Activated CD4-positive, alpha-beta T cell treated with anti-CD3 and anti-CD28 coated beads for 1 hour (primary cell): Measurements from ENCODE around the gene CDH13.

Experiments
- DNase-seq: peaks from one replicate; pipeline ENCODE4 v3.0.0-alpha.2; 2020

The CDH13 gene

GRCh38 chr16:83833921-83834320, 1207.2 kb downstream of the CDH13 start:
- DNase-seq: no peak

DNA sequence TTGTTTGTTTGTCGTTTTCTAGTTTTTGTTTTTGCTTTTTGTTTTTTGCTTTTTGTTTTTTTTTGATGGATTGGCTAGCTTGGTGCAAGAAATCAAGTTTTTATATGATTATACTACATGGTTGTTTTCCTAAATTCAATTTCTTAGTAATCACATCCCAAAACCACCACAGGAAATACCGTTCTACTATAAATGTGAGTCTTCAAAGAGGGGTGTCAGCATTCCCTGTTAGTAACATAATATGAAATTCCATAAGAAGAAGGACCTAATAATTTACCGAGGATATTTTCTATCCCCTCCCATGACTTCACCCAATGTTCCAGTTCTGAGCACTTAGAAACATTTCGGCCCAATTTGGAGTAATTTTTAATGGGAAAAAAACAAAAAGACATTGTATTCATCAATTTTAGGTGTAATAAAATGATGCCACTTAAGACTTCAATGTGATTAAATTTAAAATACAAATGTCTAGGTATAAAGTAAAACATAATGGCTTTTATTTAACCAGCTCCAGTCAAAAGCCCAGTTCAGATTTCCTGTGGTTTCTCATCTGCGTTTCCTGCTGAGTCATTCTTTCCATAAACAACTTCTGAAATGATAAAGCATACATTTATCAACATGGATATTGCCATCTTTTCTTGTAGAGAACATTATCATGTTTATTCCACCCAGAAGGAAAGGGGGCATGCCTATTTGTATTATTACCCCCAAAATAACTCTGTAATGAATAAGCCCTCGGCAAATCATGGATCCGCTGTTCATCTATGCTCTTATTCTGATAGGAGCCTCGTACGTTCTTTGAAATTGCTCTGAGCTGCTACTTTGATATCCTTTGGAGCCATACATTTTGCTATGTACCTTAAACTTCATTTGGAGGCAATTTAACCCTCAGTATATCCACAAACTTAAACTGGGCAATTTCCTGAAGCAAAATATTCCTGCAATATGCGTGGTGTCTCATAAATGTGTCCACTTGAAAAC, 1209.1 kb downstream of the CDH13 start:
- no peak for DNase-seq

DNA sequence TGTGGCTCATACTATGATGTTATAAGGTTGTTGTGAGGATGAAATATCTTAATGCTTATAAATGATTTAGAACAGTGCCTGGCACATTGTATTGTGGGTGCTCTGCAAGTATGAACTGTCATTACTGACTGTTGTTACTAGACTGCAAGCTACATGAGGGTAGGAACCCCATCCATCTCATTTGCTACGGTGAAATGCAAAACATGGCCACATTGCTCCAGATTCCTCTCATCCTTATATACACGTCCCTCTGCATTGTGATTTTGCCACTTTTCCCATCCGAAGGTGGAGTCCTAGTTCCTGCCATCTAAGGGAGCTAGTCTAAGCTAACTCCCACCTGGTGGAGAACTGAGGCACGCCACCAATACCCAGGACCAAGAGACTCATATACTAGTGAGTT, 1210.8 kb downstream of the CDH13 start:
- no peak for DNase-seq

- DNase-seq: no peak
These were observed 1211.4 kb downstream of the CDH13 start for GRCh38 chr16:83838151-83838550.

DNA sequence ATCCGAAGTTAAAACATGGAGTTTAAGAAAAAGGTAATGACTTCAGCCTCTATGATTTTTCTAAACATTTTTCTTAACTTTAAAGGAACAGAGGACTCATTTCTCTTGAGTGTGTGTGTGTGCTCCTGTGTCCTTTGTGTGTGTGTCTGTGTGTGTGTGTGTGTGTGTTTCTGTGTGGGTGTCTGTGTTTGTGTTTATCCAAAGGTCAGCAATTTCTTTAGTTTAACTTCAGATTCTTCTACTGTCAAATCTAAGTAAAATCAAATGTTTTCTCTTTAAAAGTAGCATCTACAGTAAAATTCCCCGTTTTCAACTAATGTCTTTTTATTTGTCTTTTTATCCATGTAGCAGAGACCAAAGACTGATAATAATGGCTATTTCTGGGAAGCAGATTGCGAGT, 1212.8 kb downstream of the CDH13 start:
- DNase-seq: no peak

DNA sequence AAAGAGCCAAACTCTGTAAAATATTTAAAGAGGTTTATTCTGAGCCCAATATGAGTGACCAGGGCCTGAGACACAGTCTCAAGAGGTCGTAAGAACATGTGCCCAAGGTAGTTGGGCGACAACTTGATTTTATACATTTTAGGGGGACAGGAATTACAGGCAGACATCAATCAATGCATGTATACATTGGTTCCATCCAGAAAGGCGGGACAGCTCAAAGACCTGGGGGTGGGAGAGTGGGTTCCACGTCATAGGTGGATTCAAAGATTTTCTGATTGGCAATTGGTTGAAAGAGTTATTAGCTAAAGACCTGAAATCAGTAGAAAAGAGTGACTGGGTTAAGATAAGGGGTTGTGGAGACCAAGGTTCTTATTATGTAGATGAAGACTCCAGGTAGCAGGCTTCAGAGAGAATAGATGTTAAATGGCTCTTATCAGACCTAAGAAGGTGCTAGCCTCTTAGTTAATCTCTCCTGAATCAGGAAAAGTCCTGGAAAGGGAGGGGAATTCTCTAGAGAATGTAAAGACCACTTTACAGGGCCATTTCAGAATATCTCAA, 1213.4 kb downstream of the CDH13 start:
- no peak for DNase-seq

DNA sequence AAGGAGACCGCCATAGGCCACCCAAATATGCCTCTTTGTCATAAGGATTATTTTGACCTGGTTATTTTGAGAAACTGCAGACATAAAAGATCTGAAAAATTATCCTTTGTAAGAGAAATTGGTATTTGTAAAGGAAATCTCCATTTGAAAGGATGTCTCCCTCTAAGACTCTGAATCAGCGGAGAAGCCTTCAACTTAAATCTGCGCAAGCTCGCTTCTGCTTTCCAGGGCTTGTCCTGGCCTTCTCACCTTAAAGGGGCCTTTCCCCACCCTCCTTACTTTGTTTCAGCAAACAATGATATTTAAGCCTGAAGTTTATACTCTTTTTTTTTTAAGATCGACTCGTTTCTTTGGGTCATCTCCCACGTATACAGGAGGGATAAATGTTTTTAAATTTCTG, 1215.5 kb downstream of the CDH13 start:
- DNase-seq: no peak

DNA sequence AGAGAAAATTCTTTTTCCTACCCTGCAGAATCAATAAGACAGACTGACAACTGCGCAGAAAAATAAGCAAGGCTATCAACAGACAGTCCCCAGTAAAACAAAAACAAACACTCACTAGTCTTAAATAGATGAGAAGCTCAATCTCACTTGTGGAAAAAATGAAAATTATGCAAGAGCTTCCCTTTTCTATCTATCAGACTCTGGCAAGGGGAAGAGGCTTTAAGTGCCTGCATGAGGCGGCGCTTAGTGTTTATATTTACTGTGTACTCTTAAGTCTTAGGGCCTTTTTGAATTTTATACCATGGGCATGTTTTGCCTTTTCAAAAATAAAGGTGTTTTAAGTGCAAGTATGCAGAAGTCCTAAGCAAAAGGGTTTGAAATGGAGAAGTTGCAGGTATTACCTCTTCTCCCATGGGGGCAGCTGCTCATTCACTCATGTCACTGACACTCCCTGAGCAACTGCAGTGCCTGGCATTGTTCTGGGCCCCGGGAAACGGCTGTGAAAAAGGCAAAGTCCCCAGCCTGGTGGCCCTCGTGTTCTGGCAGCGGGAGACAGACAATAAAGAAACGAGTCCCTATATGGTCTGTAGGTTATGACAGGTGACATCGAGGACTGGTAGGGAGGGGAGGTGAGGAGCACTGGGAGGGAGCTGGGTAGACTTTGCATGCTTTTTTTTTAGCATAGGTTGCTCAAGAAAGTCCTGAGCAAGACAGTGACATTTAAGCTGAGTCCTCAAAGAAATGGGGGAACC, 1216.2 kb downstream of the CDH13 start:
- no peak for DNase-seq

GRCh38 chr16:83843657-83844056, 1216.9 kb downstream of the CDH13 start:
- DNase-seq: no peak

- DNase-seq: no peak
These were observed 1218.5 kb downstream of the CDH13 start for GRCh38 chr16:83845263-83845662.

GRCh38 chr16:83847371-83848225, 1220.8 kb downstream of the CDH13 start:
- DNase-seq: no peak

DNA sequence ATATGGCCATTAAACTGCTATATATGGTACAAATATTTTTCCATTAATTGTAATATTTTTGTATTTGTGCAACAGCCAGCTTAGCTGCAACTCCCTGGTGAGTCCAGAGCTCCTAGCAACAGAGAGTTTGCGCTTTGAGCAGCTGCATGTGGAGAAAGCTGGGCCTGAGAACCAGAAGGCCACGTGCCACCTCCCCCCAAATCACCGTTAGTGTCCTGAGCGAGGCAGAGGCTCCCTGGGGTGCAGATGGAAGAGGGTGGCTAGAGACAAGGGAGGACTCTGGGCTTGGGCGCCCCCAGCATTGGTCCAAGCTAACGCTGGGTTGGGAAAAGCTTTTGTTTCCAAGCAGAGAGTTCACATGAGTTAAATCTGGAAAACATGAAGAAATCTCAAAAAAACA, 1222.7 kb downstream of the CDH13 start:
- DNase-seq: no peak
